ENCODE measurements around the gene PIGT. TPM values are rescaled to one million over a fixed set of nuclear protein-coding genes. Genes with fewer than 3 reads are reported as not detected.

The PIGT gene
- total RNA-seq, 1 experiment from 2014 or later = 73.9 TPM

GRCh38 chr20:45377269-45377668, 38.7 kb upstream of the PIGT start:
- Histone ChIP-seq H4K91ac (ENCODE audit: insufficient read length, low read depth, low read length) (no peak overlapping the region), H2BK120ac (ENCODE audit: low read depth, low read length, poor library complexity, severe bottlenecking) (no peak overlapping the region), H2AFZ (ENCODE audit: low read length) (no peak overlapping the region), H3K4me1 (ENCODE audit: insufficient read depth, low read length) (no peaks in the 10 kb centered on the region), H3K56ac (ENCODE audit: insufficient read length, low read depth, low read length) (no peak overlapping the region), H4K20me1 (ENCODE audit: control insufficient read depth, insufficient read depth, insufficient read length) (no peaks in the 10 kb centered on the region), H3K9me3 (ENCODE audit: control insufficient read depth, low read depth, low read length) (no peaks in the 10 kb centered on the region), H3K23me2 (ENCODE audit: insufficient read length, low read depth, low read length, poor library complexity, severe bottlenecking) (peaks cover 11% of the 10 kb centered on the region), H3K79me1 (ENCODE audit: insufficient read depth, low read depth, low read length, poor library complexity, severe bottlenecking) (no peaks in the 10 kb centered on the region), H3K18ac (ENCODE audit: insufficient read length, low read depth, low read length) (no peak overlapping the region), H3K79me2 (ENCODE audit: insufficient read depth, low read length) (no peaks in the 10 kb centered on the region), H3K14ac (ENCODE audit: insufficient read depth, low read length) (no peak overlapping the region), H3K9ac (ENCODE audit: extremely low read depth, insufficient read length, low read length) (no peak overlapping the region), H2BK12ac (ENCODE audit: insufficient read length, low read depth, low read length) (no peak overlapping the region), H2AK5ac (ENCODE audit: insufficient read length, low read length) (no peak overlapping the region), H4K5ac (ENCODE audit: insufficient read length, low read depth, low read length) (no peak overlapping the region), H2BK5ac (ENCODE audit: insufficient read length, low read length) (no peak overlapping the region), H3K27ac (ENCODE audit: insufficient read length, low read depth, low read length) (no peak overlapping the region), H4K8ac (replicated peaks; ENCODE audit: insufficient read length, low read depth, low read length) (no peak overlapping the region), H2BK15ac (ENCODE audit: low read depth, low read length) (no peak overlapping the region), H3K23ac (ENCODE audit: insufficient read length, low read depth, low read length) (no peak overlapping the region), H3T11ph (ENCODE audit: low read length) (no peak overlapping the region), H2BK20ac (ENCODE audit: low read depth, low read length, poor library complexity, severe bottlenecking) (no peak overlapping the region), H3K4ac (ENCODE audit: low read depth, low read length) (no peak overlapping the region), H3K4me2 (ENCODE audit: insufficient read depth, insufficient read length, low read length) (no peak overlapping the region), H3K27me3 (ENCODE audit: insufficient read depth, low read length) (peaks cover 2% of the 10 kb centered on the region; the same call in 1 of the 2 replicates)
- no CpG with 5 or more reads among the region's 11 CpGs for WGBS (ENCODE audit: extremely low coverage, insufficient read length, low lambda C conversion rate)
- Mint-ChIP-seq H3K27me3 (ENCODE audit: low read depth) (peaks cover 16% of the 10 kb centered on the region), H3K4me1 (peaks cover 17 to 24% of the 10 kb centered on the region in 2 experiments), H3K9me3 (no peaks in the 10 kb centered on the region), H3K36me3 (ENCODE audit: insufficient read depth in 1 of 3, low read depth in 3 of 3) (no peaks in the 10 kb centered on the region; a peak in 1 of 7 replicates), H3K4me3 (no peak overlapping the region), H3K27ac (no peak overlapping the region)
- DNase-seq = no peak
- TF ChIP-seq CTCF (conservative IDR thresholded peaks at IDR 0.05) = no peak

All from H9 (cell line).